HepG2 (cell line): ENCODE results near the gene GPC6. TPM values are rescaled to one million over a fixed set of nuclear protein-coding genes. Genes with fewer than 3 reads are reported as not detected.

ENCODE experiments used
- ATAC-seq: fragments of 200-7000 bp; cut with Tn5 transposase; 3 replicates; pipeline ENCODE4 v1.9.1; 2020; ENCODE audit warnings: mild to moderate bottlenecking, moderate library complexity
- BruUV-seq: library from RNA; stranded (reverse); fragments of 400-500 nt; replicated peaks from 2 replicates; lab custom pipeline; 2021; lab: Mats Ljungman, UMichigan
- CTCF ChIA-PET: fragments of 300-600 bp; formaldehyde crosslinking; extraction: SDS; loops from one replicate; lab custom pipeline; 2021; ENCODE audit warnings: low total read pairs, inconsistent platforms, low intra/inter-chr PET ratio; lab: Yijun Ruan, JAX
- POLR2A ChIA-PET: fragments of 350-600 bp; sonication (Branson Sonifier 250); formaldehyde crosslinking; loops from one replicate; lab custom pipeline; 2020; ENCODE audit warnings: antibody characterized with exemption, inconsistent platforms; lab: Yijun Ruan, JAX
- DNase-seq: peaks from one replicate; pipeline ENCODE4 v3.0.0-alpha.2; 2015; ENCODE audit warnings: low spot score
- FAIRE-seq: peaks from 3 replicates; lab custom pipeline; 2011; peaks lifted over from hg19 to GRCh38; lab: Jason Lieb, UNC
- H2AFZ ChIP-seq: one replicate; pipeline ENCODE4 v1.6.1; 2011; ENCODE audit warnings: low read length, inconsistent platforms
- H3K27ac ChIP-seq: fragments of 300-600 bp; 3 replicates; pipeline ENCODE4 v1.8.0; 2011; ENCODE audit warnings: mixed run types, mild to moderate bottlenecking, mixed read lengths, low read length, inconsistent platforms; ENCODE audit not compliant: insufficient read depth; ENCODE audit errors: extremely low read length
- H3K27me3 ChIP-seq, 2 experiments: fragments of 200-600 bp in 1 of 2; 2 replicates in 1 of 2; 3 replicates in 1 of 2; pipeline versions ENCODE4 v1.6.0 to v1.8.0; 2011; ENCODE audit warnings: low read length in 2 of 2, mild to moderate bottlenecking in 2 of 2, moderate library complexity in 2 of 2, inconsistent platforms in 1 of 2; ENCODE audit not compliant: insufficient read depth in 2 of 2, control insufficient read depth in 1 of 2
- H3K36me3 ChIP-seq, 2 experiments: fragments of 200-600 bp in 1 of 2; replicated peaks in 1 of 2; 2 replicates in 1 of 2; 3 replicates in 1 of 2; pipeline versions ENCODE4 v1.5.1 to v1.8.0; 2011; ENCODE audit warnings: low read length in 2 of 2, inconsistent platforms in 1 of 2; ENCODE audit not compliant: insufficient read depth in 2 of 2, control insufficient read depth in 1 of 2
- H3K4me1 ChIP-seq: 2 replicates; pipeline ENCODE4 v1.5.1; 2012; ENCODE audit warnings: low read length, inconsistent platforms; ENCODE audit not compliant: insufficient read depth
- H3K4me2 ChIP-seq: 2 replicates; pipeline ENCODE4 v1.6.0; 2011; ENCODE audit warnings: low read depth, low read length, inconsistent platforms
- H3K4me3 ChIP-seq, 3 experiments: fragments of 200-600 bp in 1 of 3; sonication (generic), shearing (Covaris generic) in 1 of 3; replicated peaks in 1 of 3; 2 replicates each; pipeline ENCODE4 v1.5.1; 2011 to 2016; ENCODE audit warnings: low read length in 3 of 3, inconsistent platforms in 2 of 3, low read depth in 2 of 3, mild to moderate bottlenecking in 2 of 3, control low read depth in 1 of 3, mixed read lengths in 1 of 3; ENCODE audit not compliant: insufficient read depth in 1 of 3
- H3K79me2 ChIP-seq: one replicate; pipeline ENCODE4 v1.6.1; 2011; ENCODE audit warnings: low read length, inconsistent platforms; ENCODE audit not compliant: insufficient read depth
- H3K9ac ChIP-seq: 2 replicates; pipeline ENCODE4 v1.6.0; 2011; ENCODE audit warnings: mild to moderate bottlenecking, low read depth, low read length, inconsistent platforms; ENCODE audit not compliant: insufficient read depth
- H3K9me3 ChIP-seq: 2 replicates; pipeline ENCODE4 v1.5.1; 2012; ENCODE audit warnings: mild to moderate bottlenecking, low read length
- H4K20me1 ChIP-seq: 2 replicates; pipeline ENCODE4 v1.6.0; 2011; ENCODE audit warnings: inconsistent platforms, mild to moderate bottlenecking, low read length, moderate library complexity; ENCODE audit not compliant: insufficient read depth
- FLYWCH1 ChIP-seq: sonication (generic); formaldehyde crosslinking; IDR thresholded peaks from 2 replicates; pipeline ENCODE4 v1.8.1; 2023; ENCODE audit warnings: mild to moderate bottlenecking, missing genetic modification reagents
- HMGA1 ChIP-seq: sonication (generic); formaldehyde crosslinking; conservative IDR thresholded peaks from 2 replicates; pipeline ENCODE4 v1.4.0; 2020; ENCODE audit warnings: missing genetic modification reagents
- HNRNPLL ChIP-seq: fragments of 200-400 bp; formaldehyde crosslinking; IDR thresholded peaks from 2 replicates; pipeline ENCODE4 v1.6.1; 2017; ENCODE audit warnings: mild to moderate bottlenecking, low read depth, low read length; ENCODE audit not compliant: poor library complexity, severe bottlenecking
- MTA3 ChIP-seq: sonication (generic); formaldehyde crosslinking; IDR thresholded peaks from 2 replicates; pipeline ENCODE4 v1.4.0; 2020; ENCODE audit warnings: missing genetic modification reagents
- MTF2 ChIP-seq: sonication (generic); formaldehyde crosslinking; IDR thresholded peaks from 2 replicates; pipeline ENCODE4 v1.5.0; 2020; ENCODE audit warnings: missing genetic modification reagents, borderline replicate concordance
- PCBP1 ChIP-seq: fragments of 200-400 bp; formaldehyde crosslinking; IDR thresholded peaks from 2 replicates; pipeline ENCODE4 v1.6.1; 2017; ENCODE audit warnings: mild to moderate bottlenecking, low read depth, low read length, borderline replicate concordance
- TEF ChIP-seq: sonication (generic); formaldehyde crosslinking; IDR thresholded peaks from 2 replicates; pipeline ENCODE4 v1.5.0; 2020; ENCODE audit warnings: missing genetic modification reagents
- THYN1 ChIP-seq: sonication (generic); formaldehyde crosslinking; IDR thresholded peaks from 2 replicates; pipeline ENCODE4 v1.8.1; 2023; ENCODE audit warnings: low read depth, mild to moderate bottlenecking, moderate library complexity, missing genetic modification reagents, borderline replicate concordance
- ZBTB44 ChIP-seq: sonication (generic); formaldehyde crosslinking; IDR thresholded peaks from 2 replicates; pipeline ENCODE4 v1.4.0; 2020; ENCODE audit warnings: missing genetic modification reagents
- ZNF317 ChIP-seq: sonication (generic); formaldehyde crosslinking; IDR thresholded peaks from 2 replicates; pipeline ENCODE4 v1.5.0; 2020; ENCODE audit warnings: mild to moderate bottlenecking, missing genetic modification reagents
- ZNF713 ChIP-seq: sonication (generic); formaldehyde crosslinking; IDR thresholded peaks from 2 replicates; pipeline ENCODE4 v1.4.0; 2020; ENCODE audit warnings: mild to moderate bottlenecking, missing genetic modification reagents
- ZNF784 ChIP-seq: sonication (generic); formaldehyde crosslinking; IDR thresholded peaks from 2 replicates; pipeline ENCODE4 v1.5.1; 2020; ENCODE audit warnings: missing genetic modification reagents, mild to moderate bottlenecking, borderline replicate concordance
- ZXDC ChIP-seq: sonication (generic); formaldehyde crosslinking; IDR thresholded peaks from 2 replicates; pipeline ENCODE4 v1.5.0; 2020; ENCODE audit warnings: mild to moderate bottlenecking, missing genetic modification reagents
- WGBS: methylation state at CpG from one replicate; pipeline ENCODE4 v1.1.6; 2017; ENCODE audit warnings: low lambda C conversion rate; 5-methylcytosine and 5-hydroxymethylcytosine counted together
- in situ Hi-C: cut with HindIII; loops from 2 replicates; pipeline ENCODE4 v1.10.0; 2017; ENCODE audit warnings: low pct_unique_long_range_greater_than_20kb; ENCODE audit not compliant: extremely low pct_ligation_motif_present
- intact Hi-C: fragments of 100-400 bp; cut with micrococcal nuclease; formaldehyde crosslinking; loops from one replicate; pipeline ENCODE4 v1.10.0; 2022; ENCODE audit not compliant: unreplicated experiment
- polyA plus RNA-seq, 8 experiments: library from polyadenylated mRNA; depleted of rRNA in 3 of 8; stranded (reverse) in 7 of 8; unstranded in 1 of 8; fragments of >200 nt; fragmentation: Illumina TruSeq in 4 of 8; extraction: Trizol in 4 of 8; gene quantifications; 2 replicates each; pipeline versions ENCODE4 v1.2.1 to v1.2.3, GENCODE V29; 2011 to 2016; ENCODE audit warnings: low read depth in 4 of 8, missing spikeins in 1 of 8, mixed read lengths in 1 of 8; ENCODE audit not compliant: insufficient read depth in 1 of 8
- total RNA-seq, 5 experiments: library from RNA; depleted of rRNA; stranded (reverse); fragments of >200 nt; fragmentation: Illumina TruSeq; extraction: Trizol; gene quantifications; 2 replicates each; pipeline ENCODE4 v1.2.3, GENCODE V29; 2016; ENCODE audit warnings: low read depth in 1 of 5

GPC6 gene
- total and polyA plus RNA-seq, 2 of the 13 experiments (the other 11 are each of a cell fraction or from before 2014, with no cell fraction given) = 24.5 to 33.9 TPM

- H3K27ac ChIP-seq = no peak overlapping the region
- ATAC-seq (no peak), DNase-seq (no peak), FAIRE-seq (no peak)
- intact Hi-C loops = no loop called here
- 92% methylated on average over 4 of the region's 4 CpGs for WGBS
- TF ChIP-seq FLYWCH1 (CRISPR knock-in tag) (no peak), PCBP1 (no peak), ZNF784 (CRISPR knock-in tag) (no peak), HNRNPLL (no peak), MTF2 (CRISPR knock-in tag) (no peak), ZXDC (CRISPR knock-in tag) (no peak), ZBTB44 (CRISPR knock-in tag) (no peak), TEF (CRISPR knock-in tag) (no peak), THYN1 (CRISPR knock-in tag) (no peak), HMGA1 (CRISPR knock-in tag) (no peak), MTA3 (no peak), ZNF713 (CRISPR knock-in tag) (no peak), ZNF317 (no peak)
- H3K4me1 ChIP-seq = no peaks in the 10 kb centered on the region
- in situ Hi-C loops = no loop called here
- no peaks in the 10 kb centered on the region for H3K27me3 ChIP-seq
- ChIA-PET CTCF (no interaction called here), POLR2A (no interaction called here)
- H3K4me3 ChIP-seq = no peak overlapping the region
- no peak overlapping the region for H3K9ac ChIP-seq
- H2AFZ ChIP-seq = no peak overlapping the region
- H3K4me2 ChIP-seq = no peak overlapping the region
- no peaks in the 10 kb centered on the region for H3K9me3 ChIP-seq
- H3K79me2 ChIP-seq = no peaks in the 10 kb centered on the region
- H3K36me3 ChIP-seq = no peaks in the 10 kb centered on the region
- BruUV-seq = no TSS peak
- H4K20me1 ChIP-seq = no peaks in the 10 kb centered on the region
Observed at GRCh38 chr13:94128430-94128829, 901.8 kb downstream of the GPC6 start.
